OCI-LY3 (cell line): ENCODE results near the gene ASTN1.

Experiments used
- CTCF ChIP-seq: fragments of 200-600, 300-600 bp; sonication (generic); IDR thresholded peaks from 2 replicates; pipeline ENCODE4 v1.5.1; 2014; ENCODE audit warnings: antibody characterized with exemption, low read length, low read depth
- EZH2phosphoT487 ChIP-seq: fragments of 200-600 bp; shearing (Covaris generic); IDR thresholded peaks from 2 replicates; pipeline ENCODE4 v1.6.1; 2018; ENCODE audit warnings: antibody characterized with exemption, mixed run types, low read depth

DNA sequence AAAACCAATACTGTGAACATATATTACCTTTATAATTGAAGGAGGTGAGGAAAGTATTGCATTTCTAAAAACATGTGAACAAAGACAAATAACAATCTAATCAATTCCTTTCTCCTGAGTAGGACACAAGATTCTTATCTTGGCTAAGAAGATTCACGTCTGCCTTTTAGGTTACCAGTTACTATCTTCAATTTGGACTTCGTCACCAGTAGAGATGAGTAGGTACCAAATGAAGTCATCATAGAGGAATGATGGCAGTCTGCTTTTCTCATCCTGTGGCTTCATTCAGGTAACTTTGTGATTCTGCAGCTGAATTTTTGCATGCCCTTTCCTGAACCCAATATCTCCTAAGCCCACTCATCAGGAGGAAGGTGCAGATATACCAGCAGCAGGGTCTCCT, 32.4 kb downstream of the ASTN1 start:
- TF ChIP-seq CTCF, result no peak
- TF ChIP-seq EZH2phosphoT487, result no peak
